Stimulated activated CD8-positive, alpha-beta memory T cell treated with anti-CD3 and anti-CD28 coated beads, Interleukin-2, amount 100 ng/mL, for 48 hours (primary cell): Measurements from ENCODE around the gene C12orf43.

Source experiments
- DNase-seq, 2 donors: peaks; one replicate each; pipeline ENCODE4 v3.0.0-alpha.2; 2020; ENCODE audit warnings: low read depth in 2 of 2

Gene C12orf43

DNA sequence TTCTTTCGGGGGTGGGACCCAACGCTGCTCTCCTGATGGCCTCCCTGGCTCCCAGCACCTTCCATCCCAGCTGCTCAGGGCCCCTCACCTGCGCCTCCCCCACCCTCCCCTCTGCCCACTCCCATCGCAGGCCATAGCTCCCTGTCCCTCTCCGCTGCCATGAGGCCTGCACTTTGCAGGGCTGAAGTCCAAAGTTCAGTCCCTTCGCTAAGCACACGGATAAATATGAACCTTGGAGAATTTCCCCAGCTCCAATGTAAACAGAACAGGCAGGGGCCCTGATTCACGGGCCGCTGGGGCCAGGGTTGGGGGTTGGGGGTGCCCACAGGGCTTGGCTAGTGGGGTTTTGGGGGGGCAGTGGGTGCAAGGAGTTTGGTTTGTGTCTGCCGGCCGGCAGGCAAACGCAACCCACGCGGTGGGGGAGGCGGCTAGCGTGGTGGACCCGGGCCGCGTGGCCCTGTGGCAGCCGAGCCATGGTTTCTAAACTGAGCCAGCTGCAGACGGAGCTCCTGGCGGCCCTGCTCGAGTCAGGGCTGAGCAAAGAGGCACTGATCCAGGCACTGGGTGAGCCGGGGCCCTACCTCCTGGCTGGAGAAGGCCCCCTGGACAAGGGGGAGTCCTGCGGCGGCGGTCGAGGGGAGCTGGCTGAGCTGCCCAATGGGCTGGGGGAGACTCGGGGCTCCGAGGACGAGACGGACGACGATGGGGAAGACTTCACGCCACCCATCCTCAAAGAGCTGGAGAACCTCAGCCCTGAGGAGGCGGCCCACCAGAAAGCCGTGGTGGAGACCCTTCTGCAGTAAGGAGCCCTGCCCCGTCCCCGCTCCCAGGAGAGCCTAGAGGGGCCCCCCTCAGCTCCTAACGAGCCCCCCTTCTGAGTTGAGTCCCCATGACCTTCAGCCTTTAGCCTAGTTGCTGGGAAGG is 37.7 kb downstream of the C12orf43 start, which contains the start of gene HNF1A:
Gene HNF1A (plus strand): TSS at position 248 of the 924 bp plus-strand sequence. CDS start 226 bp downstream, at position 474.
- DNase-seq: no peak

DNA sequence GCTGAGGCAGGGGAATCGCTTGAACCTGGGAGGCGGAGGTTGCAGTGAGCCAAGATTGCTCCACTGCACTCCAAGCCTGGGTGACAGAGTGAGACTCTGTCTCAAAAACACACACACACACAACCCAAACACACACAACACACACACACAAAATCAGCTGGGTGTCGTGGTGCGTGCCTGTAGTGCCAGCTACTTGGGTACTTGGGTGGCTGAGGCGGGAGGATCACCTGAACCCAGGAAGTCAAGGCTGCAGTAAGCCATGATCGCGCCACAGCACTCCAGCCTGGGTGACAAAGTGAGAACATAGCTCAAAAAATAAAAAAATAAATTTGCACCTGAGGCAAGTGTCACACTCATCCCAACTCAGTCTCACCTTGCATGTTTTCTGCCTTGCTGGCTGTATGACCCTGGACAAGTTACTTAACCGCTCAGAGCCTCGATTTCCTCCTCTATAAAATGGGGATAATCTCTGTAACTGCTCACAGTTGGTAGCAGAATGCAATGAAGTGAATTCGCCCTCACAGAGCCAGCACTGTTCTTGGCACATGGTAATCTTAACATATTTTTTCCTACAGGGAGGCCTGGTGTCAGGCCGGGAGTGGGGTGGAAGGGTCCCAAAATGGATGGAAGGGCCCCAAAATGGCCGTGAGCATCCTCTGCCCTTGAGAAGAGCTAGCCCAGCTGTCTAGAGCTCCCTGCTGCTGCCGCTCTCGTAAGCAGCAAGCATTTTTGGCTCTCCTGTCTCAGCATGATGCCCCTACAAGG is 38.6 kb downstream of the C12orf43 start:
- DNase-seq: no peak

GRCh38 chr12:120972870-120973543 is 43.3 kb downstream of the C12orf43 start:
- no peak for DNase-seq

- no peak for DNase-seq
Observed at GRCh38 chr12:120971299-120972180, 44.7 kb downstream of the C12orf43 start.

GRCh38 chr12:120970310-120970709 is 46.0 kb downstream of the C12orf43 start:
- no peak for DNase-seq

DNA sequence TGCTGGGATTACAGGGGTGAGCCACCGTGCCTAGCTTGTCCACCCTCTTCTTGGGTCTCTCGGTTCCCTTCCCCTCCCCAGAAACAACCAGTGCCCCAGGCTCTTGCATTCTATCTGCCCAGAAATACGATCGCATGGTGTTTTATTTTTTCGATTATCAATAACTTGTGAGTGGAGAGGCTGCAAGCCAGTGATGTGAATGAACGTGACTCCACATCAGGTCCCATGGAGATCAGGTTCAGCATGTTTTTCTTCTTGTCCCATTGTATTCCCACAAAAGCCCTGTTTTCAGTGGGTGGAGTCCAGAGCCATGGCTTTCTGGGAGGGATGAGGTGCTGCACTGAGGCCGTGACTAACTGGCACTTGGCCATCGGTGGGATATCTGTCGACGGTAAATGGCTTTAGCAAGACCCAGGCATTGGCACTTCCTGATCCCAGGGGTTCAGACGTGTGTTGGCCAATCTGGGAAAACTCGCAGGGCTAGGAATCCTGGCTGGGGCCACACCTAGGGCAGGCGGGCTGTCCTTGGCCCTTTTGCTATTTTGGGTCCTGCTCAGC is 50.7 kb downstream of the C12orf43 start:
- DNase-seq: no peak

GRCh38 chr12:120964298-120964697 is 52.0 kb downstream of the C12orf43 start:
- DNase-seq: no peak

DNA sequence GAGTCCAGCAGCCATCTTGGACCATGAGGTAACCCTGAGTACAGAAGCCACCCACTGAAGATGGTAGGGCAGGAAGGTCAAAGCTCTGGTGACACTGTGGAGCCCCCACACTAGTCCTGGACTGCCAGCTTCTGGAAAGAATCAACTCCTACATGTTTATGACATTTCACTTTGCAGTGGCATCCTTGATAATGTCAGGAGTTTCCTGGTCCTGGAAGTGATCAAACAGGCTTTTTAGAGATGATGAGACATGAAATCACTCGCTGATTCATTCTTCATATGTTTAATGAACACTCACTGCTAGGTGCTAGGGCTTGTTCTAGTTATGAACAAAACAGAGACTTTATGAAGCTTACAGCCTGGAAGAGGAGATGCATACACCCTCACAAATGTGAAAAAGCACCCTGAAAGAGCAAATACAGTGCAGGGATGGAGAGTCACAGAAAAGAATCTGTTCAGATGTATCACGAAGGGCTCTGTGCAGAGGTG is 53.7 kb downstream of the C12orf43 start:
- no peak for DNase-seq

DNA sequence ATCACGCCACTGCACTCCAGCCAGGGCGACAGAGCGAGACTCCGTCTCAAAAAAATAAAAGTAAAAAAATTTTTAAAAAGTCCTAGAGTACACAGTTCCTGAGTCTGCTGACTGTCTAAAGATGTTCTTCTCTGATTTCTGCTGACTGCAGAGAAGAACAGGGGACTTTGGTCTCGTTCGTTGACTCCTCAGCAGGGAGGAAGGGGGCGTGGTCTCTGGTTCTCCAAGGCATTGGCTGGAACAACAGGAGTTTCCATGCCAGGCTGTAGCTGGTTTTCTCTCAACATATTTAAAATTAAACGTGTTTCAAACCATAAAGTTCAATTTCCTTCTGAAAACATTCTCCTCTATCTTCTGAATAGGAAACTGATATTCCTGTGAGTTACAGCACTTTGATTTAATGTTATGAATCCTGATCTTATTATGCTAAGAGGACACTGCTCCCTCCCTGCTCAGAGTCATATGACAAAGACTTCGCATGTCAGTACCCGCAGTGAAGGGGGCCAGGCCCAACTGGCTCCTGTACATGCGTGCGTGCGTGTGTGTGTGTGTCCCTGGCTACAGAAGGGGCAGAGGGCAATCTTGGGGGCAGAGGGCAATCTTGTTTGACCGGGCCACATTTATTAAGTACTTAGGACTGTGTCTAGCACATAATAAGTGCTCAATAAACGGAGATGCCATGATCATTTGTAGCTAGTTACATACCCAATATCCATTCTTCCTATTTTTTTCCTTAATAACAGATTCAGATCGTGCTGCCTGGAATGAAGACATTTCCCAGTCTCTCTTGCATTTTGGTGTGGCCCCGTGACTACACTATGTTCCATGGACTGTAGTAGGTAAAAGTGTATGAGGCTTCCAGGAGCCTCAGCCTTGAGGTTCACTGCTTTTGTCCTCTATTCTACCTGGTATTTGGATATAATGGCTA is 54.4 kb downstream of the C12orf43 start:
- DNase-seq: no peak

- peak in 1 of 2 donors; percentile 41 for DNase-seq
Observed at GRCh38 chr12:120960657-120961056, 55.6 kb downstream of the C12orf43 start.

DNA sequence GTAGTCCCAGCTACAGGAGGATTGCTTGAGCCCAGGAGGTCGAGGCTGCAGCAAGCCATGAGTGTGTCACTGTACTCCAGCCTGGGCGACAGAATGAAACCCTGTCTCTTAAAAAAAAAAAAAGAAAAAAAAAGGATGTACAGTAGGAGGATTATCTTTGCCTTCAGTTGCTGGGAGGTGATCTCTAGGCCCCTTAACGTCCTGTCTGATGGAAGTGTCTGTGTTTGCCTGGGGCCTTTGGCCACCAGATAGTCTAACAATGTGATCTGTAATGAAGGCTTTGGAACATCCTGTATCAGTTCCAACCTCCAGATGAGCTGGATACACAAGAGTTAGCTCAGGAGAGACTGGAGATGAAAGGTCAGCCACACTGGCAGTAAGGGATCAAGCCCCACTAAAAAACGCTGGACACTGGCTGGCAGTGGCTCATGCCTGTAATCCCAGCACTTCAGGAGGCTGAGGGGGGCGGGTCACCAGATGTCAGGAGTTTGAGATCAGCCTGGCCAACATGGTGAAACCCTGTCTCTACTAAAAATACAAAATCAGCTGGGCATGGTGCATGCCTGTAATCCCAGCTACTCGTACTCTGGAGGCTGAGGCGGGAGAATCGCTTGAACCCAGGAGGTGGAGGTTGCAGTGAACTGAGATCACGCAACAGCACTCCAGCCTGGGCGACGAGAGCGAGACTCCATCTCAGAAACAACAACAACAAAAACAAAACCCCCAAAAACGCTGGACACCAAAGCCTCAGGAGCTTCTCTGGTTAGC is 57.0 kb downstream of the C12orf43 start:
- no peak for DNase-seq

DNA sequence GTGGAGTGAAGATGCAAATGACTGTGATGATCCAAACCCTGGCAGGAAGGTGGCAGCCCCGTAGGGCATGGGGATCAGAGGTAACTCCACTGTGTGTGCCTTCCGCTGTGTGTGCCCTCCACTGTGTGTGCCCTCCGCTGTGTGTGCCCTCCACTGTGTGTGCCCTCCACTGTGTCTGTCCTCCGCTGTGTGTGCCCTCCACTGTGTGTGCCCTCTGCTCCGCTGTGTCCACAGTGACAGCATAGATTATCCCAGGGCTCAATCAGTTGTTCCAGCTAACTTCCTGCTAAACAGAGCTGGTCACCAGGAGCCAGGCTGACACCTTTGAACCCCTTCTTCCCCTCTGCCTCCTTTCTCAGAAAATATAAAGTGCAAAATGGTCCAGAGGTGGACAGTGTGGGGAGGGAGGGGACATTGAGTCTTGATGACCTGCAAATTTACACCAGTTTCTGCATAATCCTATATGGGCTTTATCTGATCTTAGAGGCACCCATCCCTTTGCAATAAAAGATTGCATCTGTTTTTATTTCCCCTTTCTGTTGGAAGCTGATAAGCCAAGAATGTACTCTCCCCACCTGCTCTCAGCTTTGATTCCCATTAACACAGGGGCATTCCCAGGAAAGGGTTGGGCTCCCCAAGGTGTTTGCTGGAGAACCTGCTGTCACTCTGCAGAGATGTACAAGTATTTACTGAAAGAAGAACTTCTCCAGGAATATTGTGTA is 59.5 kb downstream of the C12orf43 start:
- no peak for DNase-seq

DNA sequence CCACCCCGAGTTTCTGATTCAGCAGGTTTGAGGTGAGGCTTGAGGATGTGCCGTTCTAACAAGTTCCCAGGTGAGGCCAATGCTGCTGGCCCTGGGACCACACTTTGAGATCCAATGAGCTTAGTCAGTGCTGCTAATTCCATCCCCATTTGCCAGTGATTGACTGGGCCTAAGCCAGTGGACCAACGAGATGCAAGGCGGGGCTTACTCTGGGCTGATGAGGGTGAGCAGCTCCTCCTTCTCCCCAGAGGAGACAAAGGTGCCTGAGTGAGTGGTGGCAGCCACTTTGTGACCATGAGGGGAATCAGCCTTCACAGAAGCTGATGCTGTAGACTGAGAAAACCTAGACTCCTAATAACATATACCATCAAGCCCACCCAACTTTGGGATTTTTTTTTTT is 61.1 kb downstream of the C12orf43 start:
- no peak for DNase-seq

- DNase-seq: no peak
Observed at GRCh38 chr12:120950807-120951206, 65.5 kb downstream of the C12orf43 start.
